OCI-LY3 (cell line): ENCODE data around the gene UBE2E1.

Experiments
- CTCF ChIP-seq: fragments of 200-600, 300-600 bp; sonication (generic); IDR thresholded peaks from 2 replicates; pipeline ENCODE4 v1.5.1; 2014; ENCODE audit warnings: antibody characterized with exemption, low read length, low read depth
- EZH2phosphoT487 ChIP-seq: fragments of 200-600 bp; shearing (Covaris generic); IDR thresholded peaks from 2 replicates; pipeline ENCODE4 v1.6.1; 2018; ENCODE audit warnings: antibody characterized with exemption, mixed run types, low read depth

GRCh38 chr3:23934253-23934652 lies 128.5 kb downstream of the UBE2E1 start:
- no peak for TF ChIP-seq CTCF
- TF ChIP-seq EZH2phosphoT487 = no peak
